ENCODE results near the gene CFAP53. TPM values are rescaled to one million over a fixed set of nuclear protein-coding genes. Genes with fewer than 3 reads are reported as not detected.

The CFAP53 gene
- total and polyA plus RNA-seq, 10 donors = 0.13 to 0.85 (median 0.46) TPM; not detected in 2

GRCh38 chr18:50307738-50308470, 41.6 kb upstream of the CFAP53 start:
- peaks cover 0 to 11% (median 4%) of the 10 kb centered on the region in 8 donors for H3K9me3 ChIP-seq
- intact Hi-C loops (cut with DNase I; ENCODE audit: low total_unique reads) = no loop called here
- peak; percentile 96 for DNase-seq
- TF ChIP-seq POLR2A (IDR thresholded peaks at IDR 0.05) (no peak), POLR2AphosphoS5 (IDR thresholded peaks at IDR 0.05) (peak in 2 of 3 donors; percentile 54 to 69), CTCF (IDR thresholded peaks at IDR 0.05 in 8 of 11, conservative IDR thresholded peaks at IDR 0.05 in 3 of 11) (no peak)
- no peaks in the 10 kb centered on the region for H3K36me3 ChIP-seq
- H3K4me1 ChIP-seq = peaks cover 3 to 40% (median 21%) of the 10 kb centered on the region in 6 donors
- peak overlapping the region; percentile 30 to 70 (median 44) for H3K4me3 ChIP-seq
- WGBS, 5 donors = 2 to 8% (median 3%) methylated on average over 26 of the region's 26 CpGs
- H3K27ac ChIP-seq = peak overlapping the region in 5 of 8 donors; percentile 35 to 76 (median 73)
- H3K27me3 ChIP-seq (replicated peaks in 1 of 7) = peaks cover 0 to 11% (median 0%) of the 10 kb centered on the region in 7 donors

DNA sequence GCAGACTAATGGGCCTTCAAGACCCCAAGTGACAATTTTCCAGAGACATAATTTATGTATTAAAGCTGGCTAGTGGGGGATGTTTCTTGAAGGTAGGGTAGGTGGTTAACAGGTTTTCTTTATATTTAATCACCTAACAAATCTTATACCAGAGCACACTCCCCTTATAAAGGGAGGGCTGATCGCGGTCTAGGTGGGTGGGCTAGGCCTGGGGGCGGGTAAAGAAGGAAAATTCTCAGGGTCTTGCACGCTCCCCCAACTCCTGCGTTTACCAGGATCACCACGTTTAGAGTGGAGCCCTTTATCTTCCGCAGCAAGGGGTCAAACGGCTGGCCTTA, 41.1 kb upstream of the CFAP53 start:
- Histone ChIP-seq H3K27ac (peak overlapping the region in 5 of 8 donors; percentile 35 to 76 (median 73)), H3K9me3 (peaks cover 0 to 11% (median 4%) of the 10 kb centered on the region in 8 donors), H3K4me3 (peak overlapping the region; percentile 30 to 70 (median 44)), H3K4me1 (peaks cover 3 to 34% (median 18%) of the 10 kb centered on the region in 6 donors), H3K36me3 (no peaks in the 10 kb centered on the region), H3K27me3 (replicated peaks in 1 of 7) (peaks cover 0 to 17% (median 0%) of the 10 kb centered on the region in 7 donors)
- 2 to 6% (median 3%) methylated on average over 8 of the region's 8 CpGs for WGBS, 5 donors
- no peak for TF ChIP-seq CTCF (IDR thresholded peaks at IDR 0.05 in 8 of 11, conservative IDR thresholded peaks at IDR 0.05 in 3 of 11)
- TF ChIP-seq POLR2A (IDR thresholded peaks at IDR 0.05) = no peak
- TF ChIP-seq POLR2AphosphoS5 (IDR thresholded peaks at IDR 0.05) = no peak
- DNase-seq = no peak
- intact Hi-C loops (cut with DNase I; ENCODE audit: low total_unique reads) = no loop called here

- Histone ChIP-seq H3K27ac (peak overlapping the region in 3 of 8 donors; percentile 73 to 76 (median 74)), H3K9me3 (peaks cover 0 to 11% (median 4%) of the 10 kb centered on the region in 8 donors), H3K27me3 (replicated peaks in 1 of 7) (peaks cover 0 to 21% (median 0%) of the 10 kb centered on the region in 7 donors), H3K4me3 (peak overlapping the region in 7 of 8 donors; percentile 31 to 70 (median 45)), H3K4me1 (peaks cover 3 to 30% (median 16%) of the 10 kb centered on the region in 6 donors), H3K36me3 (no peaks in the 10 kb centered on the region)
- TF ChIP-seq CTCF (IDR thresholded peaks at IDR 0.05 in 8 of 11, conservative IDR thresholded peaks at IDR 0.05 in 3 of 11) (no peak), POLR2AphosphoS5 (IDR thresholded peaks at IDR 0.05) (no peak)
- no peak for DNase-seq
- WGBS, 5 donors = 74 to 85% (median 83%) methylated on average over 8 of the region's 8 CpGs
- intact Hi-C loops (cut with DNase I; ENCODE audit: low total_unique reads) = no loop called here
Observed at GRCh38 chr18:50306944-50307343, 40.6 kb upstream of the CFAP53 start.

GRCh38 chr18:50301074-50301473, 34.8 kb upstream of the CFAP53 start:
- DNase-seq = no peak
- intact Hi-C loops (cut with DNase I; ENCODE audit: low total_unique reads) = no loop called here
- TF ChIP-seq CTCF (IDR thresholded peaks at IDR 0.05 in 8 of 11, conservative IDR thresholded peaks at IDR 0.05 in 3 of 11) (no peak), POLR2A (IDR thresholded peaks at IDR 0.05) (no peak), POLR2AphosphoS5 (IDR thresholded peaks at IDR 0.05) (no peak)
- no peaks in the 10 kb centered on the region for H3K36me3 ChIP-seq
- no peak overlapping the region for H3K4me3 ChIP-seq
- 59 to 79% (median 65%) methylated on average over 5 of the region's 5 CpGs for WGBS, 5 donors
- no peak overlapping the region for H3K27ac ChIP-seq
- H3K9me3 ChIP-seq = peaks cover 0 to 11% (median 4%) of the 10 kb centered on the region in 8 donors
- H3K27me3 ChIP-seq (replicated peaks in 1 of 7) = peaks cover 0 to 53% (median 8%) of the 10 kb centered on the region in 7 donors
- peaks cover 7 to 25% (median 15%) of the 10 kb centered on the region in 6 donors for H3K4me1 ChIP-seq
